CD4-positive, alpha-beta T cell treated with Interleukin-10 for 1 hour (primary cell): ENCODE results near the gene PCDHA1.

Experiments
- DNase-seq: peaks from one replicate; pipeline ENCODE4 v3.0.0-alpha.2; 2020

The PCDHA1 gene

GRCh38 chr5:140996060-140996459 lies 210.1 kb downstream of the PCDHA1 start:
- no peak for DNase-seq

- no peak for DNase-seq
Measured at GRCh38 chr5:140998921-140999410, 213.0 kb downstream of the PCDHA1 start.

GRCh38 chr5:141001446-141001843 lies 215.5 kb downstream of the PCDHA1 start:
- no peak for DNase-seq

- no peak for DNase-seq
Measured at GRCh38 chr5:141001844-141002604, 216.1 kb downstream of the PCDHA1 start.

- no peak for DNase-seq
Measured at GRCh38 chr5:141002605-141002965, 216.6 kb downstream of the PCDHA1 start.

- no peak for DNase-seq
Measured at GRCh38 chr5:141003031-141003430, 217.1 kb downstream of the PCDHA1 start.

GRCh38 chr5:141003791-141004611 lies 218.1 kb downstream of the PCDHA1 start:
- DNase-seq: no peak

- DNase-seq: no peak
Measured at GRCh38 chr5:141007791-141008190, 221.9 kb downstream of the PCDHA1 start.

GRCh38 chr5:141010047-141010793 lies 224.3 kb downstream of the PCDHA1 start:
- DNase-seq: no peak

GRCh38 chr5:141017943-141018342 lies 232.0 kb downstream of the PCDHA1 start:
- no peak for DNase-seq

GRCh38 chr5:141022384-141022783 lies 236.4 kb downstream of the PCDHA1 start:
- no peak for DNase-seq

GRCh38 chr5:141031006-141031405 lies 245.1 kb downstream of the PCDHA1 start:
- DNase-seq: no peak

GRCh38 chr5:141032626-141033025 lies 246.7 kb downstream of the PCDHA1 start:
- no peak for DNase-seq

GRCh38 chr5:141039061-141039460 lies 253.1 kb downstream of the PCDHA1 start:
- DNase-seq: no peak

GRCh38 chr5:141039517-141039916 lies 253.6 kb downstream of the PCDHA1 start:
- no peak for DNase-seq

GRCh38 chr5:141040093-141040770 lies 254.3 kb downstream of the PCDHA1 start:
- no peak for DNase-seq

GRCh38 chr5:141040771-141041426 lies 255.0 kb downstream of the PCDHA1 start:
- peak; percentile 65 for DNase-seq

- DNase-seq: no peak
Measured at GRCh38 chr5:141041427-141041785, 255.5 kb downstream of the PCDHA1 start.

- no peak for DNase-seq
Measured at GRCh38 chr5:141042555-141042954, 256.6 kb downstream of the PCDHA1 start.

GRCh38 chr5:141050622-141051520 lies 264.9 kb downstream of the PCDHA1 start, which contains the start of gene PCDHB1:
TSS of gene PCDHB1 (plus strand) at chr5:141051374. CDS start at chr5:141051471, 97 bp downstream.
- no peak for DNase-seq

GRCh38 chr5:141051521-141051866 lies 265.6 kb downstream of the PCDHA1 start:
- no peak for DNase-seq
